Stimulated activated naive CD8-positive, alpha-beta T cell treated with anti-CD3 and anti-CD28 coated beads, Interleukin-15, Interleukin-2, amounts not matched to agents 100 ng/mL and 50 ng/mL, for 24 hours (primary cell): ENCODE data around the gene GSN.

ENCODE experiments used
- H3K27ac Mint-ChIP-seq: one replicate; pipeline ENCODE4 v1.8.0; 2021; ENCODE audit warnings: mild to moderate bottlenecking, mixed read lengths
- H3K27me3 Mint-ChIP-seq: one replicate; pipeline ENCODE4 v1.8.0; 2021; ENCODE audit warnings: mixed read lengths
- H3K36me3 Mint-ChIP-seq: one replicate; pipeline ENCODE4 v1.8.0; 2021; ENCODE audit warnings: low read depth, mixed read lengths
- H3K4me1 Mint-ChIP-seq: one replicate; pipeline ENCODE4 v1.8.0; 2021; ENCODE audit warnings: low read depth, mixed read lengths
- H3K4me3 Mint-ChIP-seq: one replicate; pipeline ENCODE4 v1.8.0; 2021; ENCODE audit warnings: mild to moderate bottlenecking, mixed read lengths
- H3K9me3 Mint-ChIP-seq: one replicate; pipeline ENCODE4 v1.8.0; 2021; ENCODE audit warnings: mixed read lengths

Gene GSN

DNA sequence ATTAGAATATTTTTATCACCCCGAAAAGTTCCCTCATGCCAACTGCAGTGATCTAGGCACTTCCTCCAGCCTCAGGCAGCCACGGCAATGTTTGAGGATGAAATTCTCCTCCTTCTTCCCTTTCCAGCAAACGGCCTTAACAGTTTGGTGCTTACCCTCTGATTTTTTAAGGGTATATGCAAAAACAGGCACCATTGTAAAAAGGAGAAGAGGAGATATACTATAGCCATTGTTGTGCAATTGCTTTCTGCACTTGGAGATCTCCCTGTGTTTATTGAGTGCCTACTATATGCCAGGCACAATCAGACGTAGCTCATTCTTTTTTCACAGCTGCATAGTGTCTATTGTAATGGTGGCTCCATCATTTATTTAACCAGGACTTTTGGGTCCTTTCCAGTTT is 29.4 kb downstream of the GSN start:
- Mint-ChIP-seq H3K4me1 (peaks cover 20% of the 10 kb centered on the region), H3K9me3 (no peaks in the 10 kb centered on the region), H3K4me3 (no peak overlapping the region), H3K36me3 (no peaks in the 10 kb centered on the region), H3K27me3 (peaks cover 14% of the 10 kb centered on the region), H3K27ac (no peak overlapping the region)

DNA sequence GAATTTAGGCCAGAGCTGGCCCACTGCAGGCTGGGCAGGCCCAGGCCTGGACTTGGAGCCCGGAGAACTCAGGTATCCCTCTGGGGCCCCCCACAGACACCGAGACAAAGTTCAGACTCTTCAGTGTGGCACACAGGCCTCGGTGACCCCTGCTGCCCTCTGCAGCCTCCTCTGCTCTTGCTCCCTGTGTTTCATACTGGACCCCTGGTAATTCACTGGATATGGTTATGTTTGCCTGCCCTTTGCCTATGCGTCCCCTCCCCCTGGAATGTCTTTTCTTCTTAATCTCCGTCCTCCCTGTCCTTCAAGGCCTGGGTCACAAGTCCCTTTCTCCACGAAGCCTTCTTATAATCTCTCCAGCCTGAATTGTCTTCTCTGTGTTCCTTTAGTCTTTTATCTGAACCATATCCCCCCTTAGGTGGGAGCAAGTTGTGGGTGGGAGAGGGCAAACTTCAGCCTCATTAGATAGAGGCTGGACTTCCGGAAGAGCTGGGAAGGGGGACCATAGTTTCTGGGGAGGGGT is 30.1 kb downstream of the GSN start:
- H3K27me3 Mint-ChIP-seq: peaks cover 14% of the 10 kb centered on the region
- no peak overlapping the region for H3K4me3 Mint-ChIP-seq

DNA sequence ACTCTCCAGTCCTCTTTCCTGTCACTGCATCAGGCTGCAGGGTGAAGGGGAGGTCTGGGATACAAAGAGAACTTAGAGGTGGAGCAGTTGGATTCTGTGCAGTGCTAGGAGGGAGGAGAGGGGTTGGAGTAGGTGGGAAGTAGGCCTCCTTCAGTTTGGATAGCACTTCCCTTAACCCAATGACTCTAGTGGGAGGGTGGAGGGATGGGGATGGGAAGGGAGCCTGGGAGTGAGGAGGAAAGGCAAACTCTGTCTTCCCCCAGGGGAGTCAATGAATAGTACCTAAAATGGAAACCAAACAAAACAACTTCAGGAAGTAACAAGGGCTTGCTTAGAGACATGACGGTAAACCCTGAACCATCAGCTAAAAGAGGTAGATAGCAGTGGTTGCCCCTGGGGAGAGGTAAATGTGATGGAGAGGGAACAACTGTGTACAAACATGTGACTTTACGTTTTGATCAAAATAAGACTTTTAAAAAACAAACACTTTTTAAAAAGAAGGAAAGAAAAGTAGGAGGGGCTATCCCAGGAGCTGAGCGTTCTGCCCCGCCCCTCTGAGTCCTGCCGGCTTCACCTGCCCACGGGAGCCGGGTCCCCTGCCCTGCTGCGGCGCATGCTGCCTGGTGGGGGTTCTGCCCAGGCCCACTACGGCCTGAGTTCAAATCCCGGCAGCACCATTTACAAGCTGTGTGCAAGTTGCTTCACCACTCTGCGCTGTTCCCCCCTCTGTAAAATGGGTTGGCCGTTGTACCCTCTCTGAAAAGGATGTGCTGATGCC is 30.9 kb downstream of the GSN start:
- Mint-ChIP-seq H3K27ac (no peak overlapping the region), H3K36me3 (no peaks in the 10 kb centered on the region), H3K9me3 (no peaks in the 10 kb centered on the region), H3K4me3 (peak overlapping the region; percentile 68), H3K4me1 (peaks cover 20% of the 10 kb centered on the region), H3K27me3 (peaks cover 14% of the 10 kb centered on the region)

More for the DNA sequence above, 30.1 kb downstream of the GSN start:
- no peaks in the 10 kb centered on the region for H3K9me3 Mint-ChIP-seq
- no peaks in the 10 kb centered on the region for H3K36me3 Mint-ChIP-seq
- H3K27ac Mint-ChIP-seq: no peak overlapping the region
- H3K4me1 Mint-ChIP-seq: peaks cover 20% of the 10 kb centered on the region

DNA sequence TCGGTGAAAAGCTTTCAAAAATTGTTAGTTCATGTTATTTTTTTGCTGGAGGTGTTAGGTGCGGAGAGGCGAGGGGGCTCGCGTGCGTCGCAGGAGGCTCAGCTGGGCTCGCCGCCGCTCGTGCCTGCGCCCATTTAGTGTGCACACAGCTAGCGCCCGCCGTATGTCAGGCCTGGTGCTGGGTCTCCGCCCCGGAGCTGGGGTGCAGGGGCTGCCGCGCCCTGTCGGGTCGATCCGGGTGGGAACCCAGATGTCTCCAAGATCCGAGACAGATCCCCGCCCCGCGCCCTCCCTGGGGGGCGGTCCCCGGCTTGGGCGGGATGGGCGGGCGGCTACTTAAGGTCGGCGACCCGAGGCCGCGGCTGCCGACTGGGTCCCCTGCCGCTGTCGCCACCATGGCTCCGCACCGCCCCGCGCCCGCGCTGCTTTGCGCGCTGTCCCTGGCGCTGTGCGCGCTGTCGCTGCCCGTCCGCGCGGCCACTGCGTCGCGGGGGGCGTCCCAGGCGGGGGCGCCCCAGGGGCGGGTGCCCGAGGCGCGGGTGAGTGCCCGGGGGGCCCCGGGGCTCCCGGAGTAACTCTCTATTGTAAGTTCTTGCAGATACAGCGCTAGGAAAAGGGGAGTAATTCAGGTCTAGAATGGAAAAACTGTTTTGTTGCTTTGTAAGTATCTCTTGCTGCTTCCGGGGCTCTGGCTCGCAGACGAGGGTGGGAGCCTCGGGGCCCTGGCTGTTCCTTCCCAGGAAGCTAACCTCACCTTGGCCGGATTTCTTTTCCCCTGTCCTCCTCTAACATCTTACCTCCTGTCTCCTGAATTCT is 31.7 kb downstream of the GSN start:
- peak overlapping the region; percentile 75 for H3K4me3 Mint-ChIP-seq
- H3K27me3 Mint-ChIP-seq: peaks cover 14% of the 10 kb centered on the region
- H3K27ac Mint-ChIP-seq: peak overlapping the region; percentile 33
- H3K4me1 Mint-ChIP-seq: peaks cover 20% of the 10 kb centered on the region
- no peaks in the 10 kb centered on the region for H3K9me3 Mint-ChIP-seq
- H3K36me3 Mint-ChIP-seq: no peaks in the 10 kb centered on the region

GRCh38 chr9:121300283-121301119 is 32.5 kb downstream of the GSN start:
- H3K4me1 Mint-ChIP-seq: peaks cover 20% of the 10 kb centered on the region
- peak overlapping the region; percentile 33 for H3K27ac Mint-ChIP-seq
- peaks cover 14% of the 10 kb centered on the region for H3K27me3 Mint-ChIP-seq
- peak overlapping the region; percentile 75 for H3K4me3 Mint-ChIP-seq
- H3K9me3 Mint-ChIP-seq: no peaks in the 10 kb centered on the region
- no peaks in the 10 kb centered on the region for H3K36me3 Mint-ChIP-seq

- peaks cover 14% of the 10 kb centered on the region for H3K27me3 Mint-ChIP-seq
- H3K4me3 Mint-ChIP-seq: no peak overlapping the region
- H3K36me3 Mint-ChIP-seq: no peaks in the 10 kb centered on the region
- H3K4me1 Mint-ChIP-seq: peaks cover 20% of the 10 kb centered on the region
- H3K27ac Mint-ChIP-seq: no peak overlapping the region
- H3K9me3 Mint-ChIP-seq: no peaks in the 10 kb centered on the region
Observed at GRCh38 chr9:121301881-121302286, 33.9 kb downstream of the GSN start.

DNA sequence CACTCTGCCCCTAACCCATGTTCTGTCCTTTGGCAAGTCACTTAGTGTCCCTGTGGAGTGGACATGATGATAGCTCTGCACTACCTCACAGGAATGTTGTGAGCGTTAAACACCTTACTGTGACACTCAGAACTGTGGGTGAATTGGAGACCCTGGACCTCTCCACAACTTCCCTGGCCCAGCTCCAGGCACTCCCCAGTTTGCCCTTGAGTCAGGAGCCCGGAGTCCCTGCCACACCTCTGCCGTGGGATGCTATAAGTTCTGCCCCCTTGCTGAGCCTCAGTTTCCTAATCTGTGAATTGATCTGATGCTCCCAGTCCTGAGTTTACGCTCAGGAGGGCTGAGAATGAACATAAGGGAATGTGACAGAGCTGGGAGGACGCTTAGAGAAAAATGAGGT is 34.4 kb downstream of the GSN start:
- Mint-ChIP-seq H3K27ac (no peak overlapping the region), H3K36me3 (no peaks in the 10 kb centered on the region), H3K4me3 (no peak overlapping the region), H3K27me3 (peaks cover 14% of the 10 kb centered on the region), H3K9me3 (no peaks in the 10 kb centered on the region), H3K4me1 (peaks cover 20% of the 10 kb centered on the region)

GRCh38 chr9:121302786-121303185 is 34.8 kb downstream of the GSN start:
- Mint-ChIP-seq H3K36me3 (no peaks in the 10 kb centered on the region), H3K27ac (no peak overlapping the region), H3K4me3 (no peak overlapping the region), H3K27me3 (peaks cover 14% of the 10 kb centered on the region), H3K9me3 (no peaks in the 10 kb centered on the region), H3K4me1 (peaks cover 20% of the 10 kb centered on the region)

DNA sequence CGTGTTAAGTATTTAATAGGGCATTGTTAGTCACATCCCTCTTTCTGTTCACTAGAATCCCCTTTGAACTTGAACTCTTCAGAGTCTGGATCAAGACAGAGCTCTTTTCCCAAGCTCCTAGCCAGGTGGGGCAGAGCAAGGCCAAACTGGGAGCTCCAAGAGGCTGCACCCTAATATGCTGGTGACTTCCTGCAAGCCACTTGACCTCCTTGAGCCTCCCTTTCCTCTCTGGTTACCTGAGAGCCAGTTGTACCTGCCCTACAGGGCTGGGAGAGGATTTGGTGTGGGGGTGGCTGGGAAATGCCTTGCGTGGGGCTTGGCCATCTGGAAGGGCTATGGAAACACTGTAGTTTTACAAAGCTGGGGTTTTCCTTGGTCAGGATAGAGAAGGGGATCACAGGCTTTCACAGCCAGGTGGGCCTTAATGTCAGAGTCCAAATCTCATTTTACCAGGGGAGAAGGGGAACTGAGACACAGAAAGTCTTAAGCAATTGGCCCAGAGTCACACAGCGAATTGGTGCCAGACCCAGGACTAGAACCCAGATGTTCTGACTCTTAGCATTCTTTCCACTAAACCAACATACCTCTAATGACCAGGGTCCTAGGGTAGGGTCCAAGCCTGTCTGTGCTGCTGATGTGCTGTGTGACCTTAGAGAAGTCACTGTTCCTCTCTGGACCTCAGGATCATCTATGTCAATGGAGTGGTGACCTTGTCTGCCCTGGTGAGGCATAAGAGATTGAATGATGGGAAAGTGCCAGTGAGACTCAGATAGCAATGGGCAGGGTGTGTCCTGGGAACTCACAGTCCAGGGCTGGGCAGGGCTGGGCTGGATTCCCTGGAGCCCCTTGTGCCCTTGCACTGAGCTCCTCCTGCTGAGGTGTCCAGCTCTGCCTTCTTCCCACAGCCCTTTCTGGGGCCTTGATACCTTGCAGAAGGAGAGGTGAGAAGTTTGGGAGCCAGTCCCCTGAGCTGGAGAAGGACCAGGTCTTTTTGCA is 35.8 kb downstream of the GSN start:
- H3K4me3 Mint-ChIP-seq: no peak overlapping the region

DNA sequence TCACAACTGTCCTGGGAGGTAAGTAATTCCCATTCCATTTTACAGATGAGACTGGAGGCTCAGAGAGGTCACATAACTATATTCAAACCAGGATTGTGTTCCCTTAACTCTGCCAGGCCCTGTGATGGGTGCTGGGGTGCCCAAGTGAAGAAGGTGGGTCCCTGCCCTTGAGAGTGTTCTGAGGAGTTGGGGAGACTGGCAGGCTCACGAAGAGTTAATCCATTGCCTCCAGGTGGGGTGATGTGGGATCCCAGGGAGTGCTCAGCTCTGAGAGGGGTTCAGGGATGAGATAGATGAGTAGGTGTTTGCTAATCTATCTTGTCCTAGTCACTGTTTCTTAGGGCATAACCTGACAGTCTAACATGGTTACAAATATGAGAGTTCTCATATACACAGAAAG is 36.7 kb downstream of the GSN start:
- Mint-ChIP-seq H3K27me3 (peaks cover 9% of the 10 kb centered on the region), H3K4me3 (no peak overlapping the region), H3K36me3 (no peaks in the 10 kb centered on the region), H3K9me3 (no peaks in the 10 kb centered on the region), H3K27ac (no peak overlapping the region), H3K4me1 (peaks cover 8% of the 10 kb centered on the region)

More for the DNA sequence above, 35.8 kb downstream of the GSN start:
- Mint-ChIP-seq H3K27ac (no peak overlapping the region), H3K4me1 (peaks cover 14% of the 10 kb centered on the region), H3K27me3 (peaks cover 12% of the 10 kb centered on the region), H3K9me3 (no peaks in the 10 kb centered on the region), H3K36me3 (no peaks in the 10 kb centered on the region)

- Mint-ChIP-seq H3K27me3 (peaks cover 3% of the 10 kb centered on the region), H3K36me3 (no peaks in the 10 kb centered on the region), H3K9me3 (no peaks in the 10 kb centered on the region), H3K27ac (no peak overlapping the region), H3K4me3 (no peak overlapping the region), H3K4me1 (peaks cover 2% of the 10 kb centered on the region)
Observed at GRCh38 chr9:121305269-121305994, 37.5 kb downstream of the GSN start.

DNA sequence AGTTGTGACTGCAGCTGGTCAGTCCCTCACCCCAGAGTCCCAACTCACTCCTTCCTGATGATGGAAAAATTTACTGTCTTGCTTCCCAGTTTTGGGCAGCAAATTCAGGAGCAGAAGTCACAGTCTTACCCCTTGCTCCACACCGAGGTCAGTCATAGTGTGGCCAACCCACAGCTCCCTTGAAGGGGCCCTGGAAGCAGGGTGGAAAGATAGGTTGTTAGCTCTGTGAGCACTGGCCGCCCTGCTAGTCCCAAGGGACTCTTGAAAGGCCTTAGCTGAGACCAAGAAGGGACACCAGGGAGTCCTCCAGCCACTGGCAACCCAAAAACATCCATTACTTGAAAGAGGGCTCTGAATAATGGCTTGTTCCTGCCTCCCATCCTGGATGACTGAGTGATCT is 40.0 kb downstream of the GSN start:
- Mint-ChIP-seq H3K27me3 (no peaks in the 10 kb centered on the region), H3K9me3 (no peaks in the 10 kb centered on the region), H3K36me3 (no peaks in the 10 kb centered on the region), H3K4me1 (no peaks in the 10 kb centered on the region), H3K4me3 (no peak overlapping the region), H3K27ac (no peak overlapping the region)

DNA sequence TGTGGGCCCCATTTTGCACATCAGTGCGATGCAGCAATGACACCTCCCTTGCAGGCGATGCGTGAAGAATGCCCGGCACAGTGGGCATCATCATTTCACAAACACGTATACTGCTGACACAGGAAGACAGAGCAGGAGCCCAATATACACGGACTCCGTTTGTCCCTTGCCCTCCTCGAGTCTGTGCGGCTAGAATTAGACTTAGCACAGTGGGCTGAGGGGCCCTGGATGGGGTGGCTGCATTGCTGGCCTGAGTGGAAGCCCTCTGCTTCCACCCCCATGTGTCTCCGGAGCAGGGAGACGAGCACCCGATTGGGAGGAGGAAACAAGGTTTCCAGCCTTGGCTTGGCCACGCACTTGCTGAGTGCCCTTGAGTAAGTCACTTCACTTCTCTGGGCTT is 40.8 kb downstream of the GSN start:
- no peaks in the 10 kb centered on the region for H3K27me3 Mint-ChIP-seq
- H3K27ac Mint-ChIP-seq: no peak overlapping the region
- H3K4me1 Mint-ChIP-seq: no peaks in the 10 kb centered on the region
- H3K36me3 Mint-ChIP-seq: no peaks in the 10 kb centered on the region
- H3K4me3 Mint-ChIP-seq: no peak overlapping the region
- no peaks in the 10 kb centered on the region for H3K9me3 Mint-ChIP-seq
